AG04449 (cell line): ENCODE results near the gene KPNA3.
"Not testable (repeated sequence)": the region's sequence is repeated elsewhere in the genome, so short reads cannot be mapped to it uniquely, and the experiment has no call there.

Experiments
- CTCF ChIA-PET: fragments of 350-600 bp; formaldehyde crosslinking; extraction: SDS; loops from one replicate; lab custom pipeline; 2021; ENCODE audit warnings: antibody characterized with exemption; lab: Yijun Ruan, JAX
- POLR2A ChIA-PET: fragments of 400-600, 350-600 bp; formaldehyde crosslinking; extraction: SDS; loops from one replicate; lab custom pipeline; 2020; ENCODE audit warnings: antibody characterized with exemption, inconsistent platforms; lab: Yijun Ruan, JAX
- DNase-seq: peaks from one replicate; pipeline ENCODE4 v3.0.0-alpha.2; 2010; ENCODE audit warnings: low read depth, low spot score
- H3K4me3 ChIP-seq: 2 replicates; pipeline ENCODE4 v1.5.1; 2011; ENCODE audit warnings: low read depth, mild to moderate bottlenecking, control low read depth, low read length
- TF ChIP-seq, protein P1 (sequence below): IDR thresholded peaks from one replicate; pipeline ENCODE4 v1.5.1; 2011; ENCODE audit warnings: mild to moderate bottlenecking, moderate library complexity, low read length, control low read depth, inconsistent platforms; ENCODE audit not compliant: insufficient read depth; ENCODE audit errors: missing control alignments

Gene KPNA3

DNA sequence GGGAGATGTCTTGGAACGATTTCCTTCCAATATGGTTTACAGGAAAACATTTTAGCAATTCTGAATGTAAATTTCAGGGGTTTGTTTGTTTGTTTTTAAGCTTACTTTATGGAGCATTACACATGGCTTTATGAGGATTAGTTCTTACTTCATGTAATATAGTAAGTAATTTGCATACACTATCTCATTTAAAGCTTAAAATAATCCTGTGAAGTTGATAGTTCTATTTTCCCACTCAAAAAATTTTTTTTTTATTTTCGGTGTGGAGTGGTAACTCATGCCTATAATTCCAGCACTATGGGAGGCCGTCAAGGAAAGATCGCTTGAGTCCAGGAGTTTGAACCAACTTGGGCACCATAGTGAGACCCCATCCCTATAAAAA, 19.0 kb upstream of the KPNA3 start:
- ChIA-PET POLR2A (interaction anchor here (1.0 kb wide), 1 partner anchor 19 kb away, joined by 4 read pairs; the partner anchor contains the start of gene KPNA3), CTCF (interaction anchor here (0.7 kb wide), 1 partner anchor 23 kb away, joined by 3 read pairs; no protein-coding TSS in a partner anchor)
- DNase-seq, result no peak
- TF ChIP-seq, protein P1, sequence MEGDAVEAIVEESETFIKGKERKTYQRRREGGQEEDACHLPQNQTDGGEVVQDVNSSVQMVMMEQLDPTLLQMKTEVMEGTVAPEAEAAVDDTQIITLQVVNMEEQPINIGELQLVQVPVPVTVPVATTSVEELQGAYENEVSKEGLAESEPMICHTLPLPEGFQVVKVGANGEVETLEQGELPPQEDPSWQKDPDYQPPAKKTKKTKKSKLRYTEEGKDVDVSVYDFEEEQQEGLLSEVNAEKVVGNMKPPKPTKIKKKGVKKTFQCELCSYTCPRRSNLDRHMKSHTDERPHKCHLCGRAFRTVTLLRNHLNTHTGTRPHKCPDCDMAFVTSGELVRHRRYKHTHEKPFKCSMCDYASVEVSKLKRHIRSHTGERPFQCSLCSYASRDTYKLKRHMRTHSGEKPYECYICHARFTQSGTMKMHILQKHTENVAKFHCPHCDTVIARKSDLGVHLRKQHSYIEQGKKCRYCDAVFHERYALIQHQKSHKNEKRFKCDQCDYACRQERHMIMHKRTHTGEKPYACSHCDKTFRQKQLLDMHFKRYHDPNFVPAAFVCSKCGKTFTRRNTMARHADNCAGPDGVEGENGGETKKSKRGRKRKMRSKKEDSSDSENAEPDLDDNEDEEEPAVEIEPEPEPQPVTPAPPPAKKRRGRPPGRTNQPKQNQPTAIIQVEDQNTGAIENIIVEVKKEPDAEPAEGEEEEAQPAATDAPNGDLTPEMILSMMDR, result no peak
- H3K4me3 ChIP-seq, result no peak overlapping the region

- ChIA-PET CTCF (interaction anchor here (0.7 kb wide), 1 partner anchor 22 kb away, joined by 3 read pairs; no protein-coding TSS in a partner anchor), POLR2A (interaction anchor here (1.0 kb wide), 1 partner anchor 18 kb away, joined by 4 read pairs; the partner anchor contains the start of gene KPNA3)
- TF ChIP-seq, protein P1, result no peak
- no peak for DNase-seq
- no peak overlapping the region for H3K4me3 ChIP-seq
These were observed 18.4 kb upstream of the KPNA3 start for GRCh38 chr13:49810567-49811526.

- DNase-seq, result no peak
- CTCF ChIA-PET, result no interaction called here
- TF ChIP-seq, protein P1, result no peak
- no peak overlapping the region for H3K4me3 ChIP-seq
- POLR2A ChIA-PET, result interaction anchor here (1.1 kb wide), 1 partner anchor 15 kb away, joined by 3 read pairs; no protein-coding TSS in a partner anchor
These were observed 15.2 kb upstream of the KPNA3 start for GRCh38 chr13:49807681-49808080.

DNA sequence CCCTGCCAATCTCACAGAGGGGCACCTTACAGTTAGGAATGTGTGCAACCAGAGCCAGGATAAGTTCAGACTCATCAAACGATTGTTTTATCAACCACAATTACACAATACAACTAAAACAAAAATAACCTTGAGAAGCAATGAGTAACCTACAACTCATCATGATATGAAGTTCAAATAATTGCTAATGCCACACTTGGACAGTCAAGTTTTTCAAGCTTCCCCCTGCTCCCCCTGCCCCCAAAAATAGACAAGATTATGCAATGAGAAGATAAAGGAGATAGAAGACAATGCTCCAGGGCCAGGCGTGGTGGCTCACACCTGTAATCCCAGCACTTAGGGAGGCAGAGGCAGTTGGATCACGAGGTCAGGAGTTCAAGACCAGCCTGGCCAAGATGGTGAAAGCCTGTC, 13.6 kb upstream of the KPNA3 start:
- ChIA-PET CTCF (interaction anchor here (1.1 kb wide), 1 partner anchor 15 kb away, joined by 3 read pairs; no protein-coding TSS in a partner anchor), POLR2A (no interaction called here)
- no peak for DNase-seq
- TF ChIP-seq, protein P1, result no peak
- no peak overlapping the region for H3K4me3 ChIP-seq

DNA sequence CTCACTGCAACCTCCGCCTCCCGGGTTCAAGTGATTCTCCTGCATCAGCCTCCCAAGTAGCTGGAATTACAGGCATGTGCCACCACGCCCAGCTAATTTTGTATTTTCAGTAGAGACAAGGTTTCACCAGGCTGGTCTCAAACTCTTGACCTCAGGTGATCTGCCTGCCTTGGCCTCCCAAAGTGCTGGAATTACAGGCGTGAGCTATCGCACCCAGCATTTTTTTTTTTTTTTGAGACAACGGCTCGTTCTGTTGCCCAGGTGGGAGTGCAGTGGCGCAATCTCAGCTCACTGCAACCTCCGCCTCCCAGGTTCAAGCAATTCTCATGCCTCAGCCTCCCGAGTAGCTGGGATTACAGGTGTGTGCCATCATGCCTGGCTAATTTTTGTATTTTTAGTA, 10.6 kb upstream of the KPNA3 start:
- H3K4me3 ChIP-seq, CTCF ChIA-PET, POLR2A ChIA-PET, DNase-seq: not testable (repeated sequence)

DNA sequence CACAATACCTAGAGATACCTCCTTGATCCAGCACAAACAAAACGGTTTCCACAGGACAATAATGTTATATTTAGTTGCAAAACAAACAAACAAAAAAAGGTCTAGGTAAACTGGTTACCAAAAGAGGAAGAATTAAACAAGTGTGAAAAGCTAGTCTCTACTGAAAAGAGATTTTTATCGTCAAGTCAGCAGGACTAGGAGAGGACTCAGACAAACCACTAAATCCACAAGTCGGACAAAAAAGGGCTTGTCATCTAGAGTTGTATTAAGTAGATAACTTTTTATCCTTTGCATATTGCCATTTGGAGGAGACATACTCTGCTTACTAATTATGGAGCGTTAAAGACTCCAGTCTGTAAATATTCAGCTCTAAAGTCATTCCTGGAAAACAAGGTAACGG, 9.9 kb upstream of the KPNA3 start:
- TF ChIP-seq, protein P1, result no peak
- CTCF ChIA-PET, result no interaction called here

More for the DNA sequence above, 9.9 kb upstream of the KPNA3 start:
- no peak for DNase-seq
- POLR2A ChIA-PET, result no interaction called here
- H3K4me3 ChIP-seq, result no peak overlapping the region
